Ishikawa (cell line): ENCODE data around the gene SLC23A2.

Experiments
- CEBPB ChIP-seq: IDR thresholded peaks from 2 replicates; pipeline ENCODE4 v1.6.1; 2012
- CREB1 ChIP-seq: IDR thresholded peaks from 2 replicates; pipeline ENCODE4 v1.6.1; 2012; ENCODE audit warnings: low read depth
- NFIC ChIP-seq: IDR thresholded peaks from 2 replicates; pipeline ENCODE4 v1.6.1; 2012
- TAF1 ChIP-seq: IDR thresholded peaks from 2 replicates; pipeline ENCODE4 v1.6.1; 2012; ENCODE audit warnings: low read depth, mild to moderate bottlenecking
- TCF12 ChIP-seq: IDR thresholded peaks from 2 replicates; pipeline ENCODE4 v1.6.1; 2012; ENCODE audit warnings: low read depth

DNA sequence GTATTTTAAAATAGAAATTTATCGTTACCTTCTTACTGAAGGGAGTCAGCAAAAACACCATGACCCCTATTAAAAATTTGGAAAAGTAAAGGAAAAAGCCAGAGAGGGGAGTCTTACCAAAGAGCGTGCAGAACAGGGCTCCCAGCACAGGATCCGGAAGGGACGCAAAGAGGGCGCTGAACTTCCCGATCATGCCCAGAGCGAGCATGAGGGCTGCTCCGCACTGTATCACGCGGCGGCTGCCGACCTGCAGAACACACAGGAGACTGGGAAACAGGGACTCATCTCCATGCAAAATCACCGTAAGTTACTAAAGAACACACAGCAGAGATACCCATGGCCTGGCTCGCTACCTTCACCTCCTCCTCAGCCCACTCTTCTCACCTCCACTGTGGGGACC, 138.6 kb downstream of the SLC23A2 start:
- TF ChIP-seq CREB1 (no peak), TCF12 (no peak), CEBPB (no peak), NFIC (no peak), TAF1 (no peak)
